Liver (tissue), 9 donors: ENCODE measurements around the gene ME1. TPM values are rescaled to one million over a fixed set of nuclear protein-coding genes. Genes with fewer than 3 reads are reported as not detected.
"Not testable (repeated sequence)": the region's sequence is repeated elsewhere in the genome, so short reads cannot be mapped to it uniquely, and the experiment has no call there.

Experiments
- DNase-seq: peaks from one replicate; pipeline ENCODE4 v3.0.0-alpha.2; 2017; ENCODE audit warnings: low spot score
- H3K27ac ChIP-seq, 2 donors: one replicate each; pipeline ENCODE4 v1.7.0; 2013; ENCODE audit warnings: inconsistent platforms in 2 of 2, low read length in 2 of 2, control low read depth in 1 of 2, low read depth in 1 of 2, mild to moderate bottlenecking in 1 of 2
- H3K27me3 ChIP-seq, 4 donors: one replicate each; pipeline versions ENCODE4 v1.6.1 to v1.7.0; 2013; ENCODE audit warnings: low read length in 3 of 4, inconsistent platforms in 1 of 4, mild to moderate bottlenecking in 1 of 4, moderate library complexity in 1 of 4; ENCODE audit not compliant: control insufficient read depth in 4 of 4, insufficient read depth in 4 of 4
- H3K36me3 ChIP-seq, 4 donors: one replicate each; pipeline versions ENCODE4 v1.6.1 to v1.7.0; 2013; ENCODE audit warnings: low read length in 3 of 4, mild to moderate bottlenecking in 3 of 4, low read depth in 1 of 4, moderate library complexity in 1 of 4; ENCODE audit not compliant: control insufficient read depth in 4 of 4, insufficient read depth in 3 of 4
- H3K4me1 ChIP-seq, 4 donors: one replicate each; pipeline versions ENCODE4 v1.6.1 to v1.7.0; 2013; ENCODE audit warnings: low read length in 3 of 4, mild to moderate bottlenecking in 3 of 4, moderate library complexity in 1 of 4; ENCODE audit not compliant: control insufficient read depth in 4 of 4, insufficient read depth in 4 of 4
- H3K4me3 ChIP-seq, 3 donors: one replicate each; pipeline versions ENCODE4 v1.6.1 to v1.7.0; 2013; ENCODE audit warnings: low read length in 3 of 3, control low read depth in 1 of 3, low read depth in 1 of 3, mild to moderate bottlenecking in 1 of 3
- H3K9ac ChIP-seq, 2 donors: one replicate each; pipeline ENCODE4 v1.7.0; 2013; ENCODE audit warnings: low read length in 2 of 2, mild to moderate bottlenecking in 2 of 2, moderate library complexity in 2 of 2, control low read depth in 1 of 2, low read depth in 1 of 2
- H3K9me3 ChIP-seq, 4 donors: one replicate each; pipeline versions ENCODE4 v1.6.1 to v1.7.0; 2013; ENCODE audit warnings: low read length in 3 of 4; ENCODE audit not compliant: control insufficient read depth in 4 of 4
- EGR1 ChIP-seq, 2 donors: IDR thresholded peaks; 2 replicates each; pipeline ENCODE4 v1.6.1; 2016 to 2018; ENCODE audit warnings: antibody characterized with exemption in 2 of 2, low read depth in 2 of 2
- FOXA1 ChIP-seq: IDR thresholded peaks from 2 replicates; pipeline ENCODE4 v1.6.1; 2016; ENCODE audit warnings: antibody characterized with exemption
- FOXA2 ChIP-seq: IDR thresholded peaks from 2 replicates; pipeline ENCODE4 v1.6.1; 2016; ENCODE audit warnings: antibody characterized with exemption
- HNF4G ChIP-seq: IDR thresholded peaks from 2 replicates; pipeline ENCODE4 v1.6.1; 2016; ENCODE audit warnings: antibody characterized with exemption
- JUND ChIP-seq, 2 donors: IDR thresholded peaks; 2 replicates each; pipeline ENCODE4 v1.6.1; 2016; ENCODE audit warnings: antibody characterized with exemption in 2 of 2
- NR2F2 ChIP-seq: IDR thresholded peaks from 2 replicates; pipeline ENCODE4 v1.6.1; 2016; ENCODE audit warnings: antibody characterized with exemption
- RAD21 ChIP-seq, 2 donors: IDR thresholded peaks; 2 replicates each; pipeline ENCODE4 v1.6.1; 2016; ENCODE audit warnings: antibody characterized with exemption in 2 of 2, mild to moderate bottlenecking in 2 of 2
- RXRA ChIP-seq, 2 donors: IDR thresholded peaks; 2 replicates each; pipeline ENCODE4 v1.6.1; 2017 to 2018; ENCODE audit warnings: antibody characterized with exemption in 2 of 2, mild to moderate bottlenecking in 1 of 2
- SP1 ChIP-seq: IDR thresholded peaks from 2 replicates; pipeline ENCODE4 v1.6.1; 2018; ENCODE audit warnings: antibody characterized with exemption, mild to moderate bottlenecking
- TAF1 ChIP-seq: conservative IDR thresholded peaks from 2 replicates; pipeline ENCODE4 v1.6.1; 2016; ENCODE audit warnings: antibody characterized with exemption, mild to moderate bottlenecking
- YY1 ChIP-seq: IDR thresholded peaks from 2 replicates; pipeline ENCODE4 v1.6.1; 2016; ENCODE audit warnings: antibody characterized with exemption, mild to moderate bottlenecking
- WGBS: extraction: QIAGEN DNeasy Blood & Tissue Kit; methylation state at CpG from one replicate; pipeline ENCODE4 v1.1.7; 2013; 5-methylcytosine and 5-hydroxymethylcytosine counted together
- polyA plus RNA-seq, 2 donors: library from polyadenylated mRNA; stranded (reverse) in 1 of 2; unstranded in 1 of 2; fragments of 200-250 nt in 1 of 2; fragments of >200 nt in 1 of 2; fragmentation: Nextera tagmentation in 1 of 2; extraction: Ambion mirVana in 1 of 2; gene quantifications; one replicate each; pipeline versions ENCODE4 v1.2.1 to v1.2.3, GENCODE V29; 2013 to 2015
- total RNA-seq, 2 donors: library from RNA; depleted of rRNA; stranded (reverse); fragments of >200 nt; gene quantifications; one replicate each; pipeline ENCODE4 v1.2.3, GENCODE V29; 2014
- TF ChIP-seq, protein P1 (sequence below): fragments of 150-350 bp; IDR thresholded peaks from 2 replicates; pipeline ENCODE4 v1.5.1; 2017; ENCODE audit warnings: improper control_type of control experiment, low read depth, low read length; ENCODE audit not compliant: missing input control
- TF ChIP-seq, protein P2 (sequence below): IDR thresholded peaks from 2 replicates; pipeline ENCODE4 v1.6.1; 2016; ENCODE audit warnings: antibody characterized with exemption
- TF ChIP-seq, protein P3 (sequence below): IDR thresholded peaks from 2 replicates; pipeline ENCODE4 v1.6.1; 2016; ENCODE audit warnings: antibody characterized with exemption
- donor health status: healthy.
- donor health status: healthy.
- donor health status: healthy.
- donor health status: healthy.
- donor health status: healthy.

Gene ME1
- total and polyA plus RNA-seq, 4 donors = 4.3 to 7.8 (median 5.5) TPM

DNA sequence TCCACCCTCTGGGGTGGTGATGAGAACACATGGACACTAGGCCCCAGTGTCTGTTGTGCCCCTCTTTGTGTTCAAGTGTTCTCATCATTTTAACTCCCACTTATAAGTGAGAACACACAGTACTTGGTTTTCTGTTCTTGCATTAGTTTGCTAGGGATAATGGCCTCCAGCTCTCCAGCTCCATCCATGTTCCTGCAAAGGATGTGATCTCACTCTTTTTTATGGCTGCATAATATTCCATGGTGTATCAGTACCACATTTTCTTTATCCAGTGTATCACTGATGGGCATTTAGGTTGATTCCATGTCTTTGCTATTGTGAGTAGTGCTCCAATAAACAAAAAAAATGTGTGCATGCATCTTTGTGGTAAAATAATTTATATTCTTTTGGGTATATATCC is 170.3 kb downstream of the ME1 start:
- Histone ChIP-seq H3K27ac (no peak overlapping the region), H3K4me3 (no peak overlapping the region), H3K36me3 (no peaks in the 10 kb centered on the region), H3K27me3 (no peaks in the 10 kb centered on the region), H3K9me3 (peaks cover 0 to 1% (median 0%) of the 10 kb centered on the region in 4 donors), H3K9ac (no peak overlapping the region), H3K4me1 (no peaks in the 10 kb centered on the region)
- no peak for DNase-seq
- TF ChIP-seq, protein P1, sequence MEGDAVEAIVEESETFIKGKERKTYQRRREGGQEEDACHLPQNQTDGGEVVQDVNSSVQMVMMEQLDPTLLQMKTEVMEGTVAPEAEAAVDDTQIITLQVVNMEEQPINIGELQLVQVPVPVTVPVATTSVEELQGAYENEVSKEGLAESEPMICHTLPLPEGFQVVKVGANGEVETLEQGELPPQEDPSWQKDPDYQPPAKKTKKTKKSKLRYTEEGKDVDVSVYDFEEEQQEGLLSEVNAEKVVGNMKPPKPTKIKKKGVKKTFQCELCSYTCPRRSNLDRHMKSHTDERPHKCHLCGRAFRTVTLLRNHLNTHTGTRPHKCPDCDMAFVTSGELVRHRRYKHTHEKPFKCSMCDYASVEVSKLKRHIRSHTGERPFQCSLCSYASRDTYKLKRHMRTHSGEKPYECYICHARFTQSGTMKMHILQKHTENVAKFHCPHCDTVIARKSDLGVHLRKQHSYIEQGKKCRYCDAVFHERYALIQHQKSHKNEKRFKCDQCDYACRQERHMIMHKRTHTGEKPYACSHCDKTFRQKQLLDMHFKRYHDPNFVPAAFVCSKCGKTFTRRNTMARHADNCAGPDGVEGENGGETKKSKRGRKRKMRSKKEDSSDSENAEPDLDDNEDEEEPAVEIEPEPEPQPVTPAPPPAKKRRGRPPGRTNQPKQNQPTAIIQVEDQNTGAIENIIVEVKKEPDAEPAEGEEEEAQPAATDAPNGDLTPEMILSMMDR = no peak

DNA sequence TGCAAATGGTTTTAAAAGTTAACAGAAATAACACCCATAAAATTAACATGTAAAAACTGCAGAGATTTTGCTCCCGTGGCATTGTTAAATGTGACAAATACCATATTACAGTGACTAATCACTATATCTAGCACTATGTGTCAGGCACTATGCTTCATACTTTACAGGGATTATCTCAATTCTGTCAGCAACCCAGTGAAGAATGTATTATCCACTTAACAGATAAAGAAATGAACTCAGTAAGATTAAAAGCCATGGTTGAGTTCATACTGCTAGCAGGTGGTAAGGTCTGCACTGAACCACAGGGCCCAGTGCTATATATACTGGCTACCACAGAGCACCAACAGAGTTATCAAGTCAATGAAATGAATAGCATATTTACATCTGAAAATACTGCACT is 172.3 kb downstream of the ME1 start:
- TF ChIP-seq NR2F2 (no peak), EGR1 (IDR thresholded peaks at IDR 0.05; ENCODE audit: low read depth in 2 of 2) (no peak), RXRA (IDR thresholded peaks at IDR 0.05) (no peak), RAD21 (IDR thresholded peaks at IDR 0.05) (no peak), FOXA1 (no peak), FOXA2 (no peak), TAF1 (no peak), YY1 (no peak), SP1 (no peak)
- TF ChIP-seq, protein P2, sequence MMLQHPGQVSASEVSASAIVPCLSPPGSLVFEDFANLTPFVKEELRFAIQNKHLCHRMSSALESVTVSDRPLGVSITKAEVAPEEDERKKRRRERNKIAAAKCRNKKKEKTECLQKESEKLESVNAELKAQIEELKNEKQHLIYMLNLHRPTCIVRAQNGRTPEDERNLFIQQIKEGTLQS = no peak
- TF ChIP-seq, protein P3, sequence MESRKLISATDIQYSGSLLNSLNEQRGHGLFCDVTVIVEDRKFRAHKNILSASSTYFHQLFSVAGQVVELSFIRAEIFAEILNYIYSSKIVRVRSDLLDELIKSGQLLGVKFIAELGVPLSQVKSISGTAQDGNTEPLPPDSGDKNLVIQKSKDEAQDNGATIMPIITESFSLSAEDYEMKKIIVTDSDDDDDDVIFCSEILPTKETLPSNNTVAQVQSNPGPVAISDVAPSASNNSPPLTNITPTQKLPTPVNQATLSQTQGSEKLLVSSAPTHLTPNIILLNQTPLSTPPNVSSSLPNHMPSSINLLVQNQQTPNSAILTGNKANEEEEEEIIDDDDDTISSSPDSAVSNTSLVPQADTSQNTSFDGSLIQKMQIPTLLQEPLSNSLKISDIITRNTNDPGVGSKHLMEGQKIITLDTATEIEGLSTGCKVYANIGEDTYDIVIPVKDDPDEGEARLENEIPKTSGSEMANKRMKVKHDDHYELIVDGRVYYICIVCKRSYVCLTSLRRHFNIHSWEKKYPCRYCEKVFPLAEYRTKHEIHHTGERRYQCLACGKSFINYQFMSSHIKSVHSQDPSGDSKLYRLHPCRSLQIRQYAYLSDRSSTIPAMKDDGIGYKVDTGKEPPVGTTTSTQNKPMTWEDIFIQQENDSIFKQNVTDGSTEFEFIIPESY = no peak
- no peaks in the 10 kb centered on the region for H3K27me3 ChIP-seq
- 79% methylated on average over 1 of the region's 1 CpG for WGBS
- no peak overlapping the region for H3K27ac ChIP-seq
- H3K4me1 ChIP-seq = no peaks in the 10 kb centered on the region
- no peaks in the 10 kb centered on the region for H3K36me3 ChIP-seq
- H3K9ac ChIP-seq = no peak overlapping the region
- H3K4me3 ChIP-seq = no peak overlapping the region
- H3K9me3 ChIP-seq = peaks cover 0 to 1% (median 0%) of the 10 kb centered on the region in 4 donors
- DNase-seq = no peak

DNA sequence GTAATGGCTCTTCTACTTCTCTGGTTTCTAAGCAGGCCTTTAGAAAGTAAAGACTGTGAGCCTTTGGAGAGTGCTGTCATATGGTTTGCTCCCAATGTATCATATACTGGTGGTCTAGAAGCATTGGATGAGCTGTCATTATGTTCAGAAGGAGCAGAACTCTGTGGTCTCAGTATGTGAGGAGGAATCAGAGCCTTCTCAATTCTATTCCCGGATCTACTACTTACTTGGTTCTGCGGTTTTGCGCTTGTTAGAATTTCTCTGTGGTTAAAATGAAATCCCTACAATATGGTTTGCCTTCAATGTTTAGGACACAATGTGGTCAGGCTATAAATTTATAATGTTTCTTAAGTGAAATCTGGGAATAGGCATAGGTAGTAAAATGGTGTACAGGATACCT is 173.1 kb downstream of the ME1 start:
- Histone ChIP-seq H3K9me3 (peaks cover 0 to 1% (median 0%) of the 10 kb centered on the region in 4 donors), H3K36me3 (peaks cover 0 to under 1% (median 0%) of the 10 kb centered on the region in 4 donors), H3K9ac (no peak overlapping the region), H3K4me1 (no peaks in the 10 kb centered on the region), H3K27ac (no peak overlapping the region), H3K27me3 (no peaks in the 10 kb centered on the region), H3K4me3 (no peak overlapping the region)
- WGBS = 95% methylated on average over 3 of the region's 3 CpGs
- no peak for DNase-seq
- TF ChIP-seq EGR1 (IDR thresholded peaks at IDR 0.05; ENCODE audit: low read depth in 2 of 2) (no peak), RXRA (IDR thresholded peaks at IDR 0.05) (no peak), HNF4G (no peak), JUND (IDR thresholded peaks at IDR 0.05) (no peak), SP1 (no peak), FOXA1 (no peak), NR2F2 (no peak)
- TF ChIP-seq, protein P2 = no peak
- TF ChIP-seq, protein P3 = no peak

DNA sequence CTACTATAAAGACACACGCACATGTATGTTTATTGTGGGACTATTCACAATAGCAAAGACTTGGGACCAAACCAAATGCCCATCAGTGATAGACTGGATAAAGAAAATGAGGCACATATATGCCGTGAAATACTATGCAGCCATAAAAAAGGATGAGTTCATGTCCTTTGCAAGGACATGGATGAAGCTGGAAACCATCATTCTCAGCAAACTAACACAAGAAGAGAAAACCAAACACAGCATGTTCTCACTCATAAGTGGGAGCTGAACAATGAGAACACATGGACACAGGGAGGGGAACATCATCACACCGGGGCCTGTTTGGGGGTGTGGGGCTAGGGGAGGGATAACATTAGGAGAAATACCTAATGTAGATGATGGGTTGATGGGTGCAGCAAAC is 174.1 kb downstream of the ME1 start:
- not testable (repeated sequence) for H3K9me3 ChIP-seq, H3K27ac ChIP-seq, H3K4me3 ChIP-seq, H3K9ac ChIP-seq, H3K36me3 ChIP-seq, H3K4me1 ChIP-seq, H3K27me3 ChIP-seq, DNase-seq
- 98% methylated on average over 3 of the region's 3 CpGs for WGBS
